IMR-90 (cell line): ENCODE data around the gene FAM78A. TPM values are rescaled to one million over a fixed set of nuclear protein-coding genes. Genes with fewer than 3 reads are reported as not detected.

ENCODE experiments used
- ATAC-seq: fragments of 200-7000 bp; cut with Tn5 transposase; 2 replicates; pipeline ENCODE4 v1.9.1; 2020; ENCODE audit warnings: low read depth, mild to moderate bottlenecking, moderate library complexity
- BruUV-seq: library from RNA; stranded (reverse); fragments of 400-500 nt; replicated peaks from 2 replicates; lab custom pipeline; 2021; lab: Mats Ljungman, UMichigan
- CTCF ChIA-PET: fragments of 300-600 bp; formaldehyde crosslinking; extraction: SDS; loops from one replicate; lab custom pipeline; 2021; ENCODE audit warnings: antibody characterized with exemption; lab: Yijun Ruan, JAX
- POLR2A ChIA-PET: fragments of 300-600 bp; sonication (Branson Sonifier 250); formaldehyde crosslinking; loops from one replicate; lab custom pipeline; 2022; ENCODE audit warnings: antibody characterized with exemption; ENCODE audit not compliant: unreplicated experiment; lab: Charles Lee
- DNase-seq: peaks from one replicate; pipeline ENCODE4 v3.0.0; 2013
- H2AFZ ChIP-seq: replicated peaks from 2 replicates; pipeline ENCODE3; 2013; ENCODE audit warnings: low read length, mild to moderate bottlenecking; ENCODE audit not compliant: poor library complexity
- H2AK5ac ChIP-seq: 2 replicates; pipeline ENCODE4 v1.6.1; 2013; ENCODE audit warnings: low read depth, low read length, inconsistent platforms
- H2AK9ac ChIP-seq: replicated peaks from 2 replicates; pipeline ENCODE3; 2013; ENCODE audit warnings: mild to moderate bottlenecking, low read depth, low read length, moderate library complexity; ENCODE audit not compliant: poor library complexity
- H2BK120ac ChIP-seq: 2 replicates; pipeline ENCODE4 v1.6.1; 2013; ENCODE audit warnings: low read depth, low read length, inconsistent platforms
- H2BK15ac ChIP-seq: 3 replicates; pipeline ENCODE4 v1.6.1; 2013; ENCODE audit warnings: low read depth, low read length, inconsistent platforms
- H2BK20ac ChIP-seq: 2 replicates; pipeline ENCODE4 v1.6.1; 2013; ENCODE audit warnings: low read depth, mild to moderate bottlenecking, inconsistent platforms, low read length, moderate library complexity
- H2BK5ac ChIP-seq: 2 replicates; pipeline ENCODE4 v1.6.1; 2013; ENCODE audit warnings: mild to moderate bottlenecking, low read depth, low read length, inconsistent platforms; ENCODE audit not compliant: poor library complexity, severe bottlenecking
- H3K14ac ChIP-seq: replicated peaks from 2 replicates; pipeline ENCODE4 v1.6.1; 2013; ENCODE audit warnings: low read depth, low read length, inconsistent platforms
- H3K18ac ChIP-seq: 2 replicates; pipeline ENCODE4 v1.6.1; 2013; ENCODE audit warnings: low read depth, low read length, control low read depth
- H3K23ac ChIP-seq: 2 replicates; pipeline ENCODE4 v1.6.1; 2013; ENCODE audit warnings: low read depth, low read length, inconsistent platforms
- H3K27ac ChIP-seq: 2 replicates; pipeline ENCODE4 v1.5.1; 2013; ENCODE audit warnings: mild to moderate bottlenecking, control low read depth, low read length; ENCODE audit not compliant: insufficient read depth
- H3K27me3 ChIP-seq: 2 replicates; pipeline ENCODE4 v1.6.1; 2013; ENCODE audit warnings: low read length; ENCODE audit not compliant: control insufficient read depth, insufficient read depth
- H3K36me3 ChIP-seq: 2 replicates; pipeline ENCODE4 v1.6.1; 2013; ENCODE audit warnings: low read length, mixed read lengths; ENCODE audit not compliant: control insufficient read depth, insufficient read depth
- H3K4ac ChIP-seq: 2 replicates; pipeline ENCODE4 v1.6.1; 2013; ENCODE audit warnings: low read depth, low read length, inconsistent platforms
- H3K4me1 ChIP-seq: 2 replicates; pipeline ENCODE4 v1.6.1; 2013; ENCODE audit warnings: low read length, mixed read lengths; ENCODE audit not compliant: control insufficient read depth, insufficient read depth
- H3K4me2 ChIP-seq: 2 replicates; pipeline ENCODE4 v1.6.1; 2013; ENCODE audit warnings: low read depth, mild to moderate bottlenecking, control low read depth, low read length, moderate library complexity
- H3K4me3 ChIP-seq: 2 replicates; pipeline ENCODE4 v1.5.1; 2013; ENCODE audit warnings: low read depth, mild to moderate bottlenecking, control low read depth, low read length, moderate library complexity; ENCODE audit not compliant: insufficient read depth
- H3K56ac ChIP-seq: 2 replicates; pipeline ENCODE4 v1.6.1; 2013; ENCODE audit warnings: low read length, inconsistent platforms; ENCODE audit not compliant: insufficient read depth; ENCODE audit errors: extremely low read depth
- H3K79me1 ChIP-seq, 2 experiments: 2 replicates each; pipeline ENCODE4 v1.6.1; 2013; ENCODE audit warnings: low read length in 2 of 2, inconsistent platforms in 1 of 2, low read depth in 1 of 2
- H3K9ac ChIP-seq: 2 replicates; pipeline ENCODE4 v1.6.1; 2013; ENCODE audit warnings: low read depth, low read length, control low read depth
- H3K9me1 ChIP-seq: 2 replicates; pipeline ENCODE4 v1.6.1; 2013; ENCODE audit warnings: low read length, inconsistent platforms; ENCODE audit not compliant: insufficient read depth
- H3K9me3 ChIP-seq: 2 replicates; pipeline ENCODE4 v1.6.1; 2013; ENCODE audit warnings: low read length; ENCODE audit not compliant: control insufficient read depth, insufficient read depth
- H4K20me1 ChIP-seq: 2 replicates; pipeline ENCODE4 v1.6.1; 2013; ENCODE audit warnings: low read length, inconsistent platforms; ENCODE audit not compliant: insufficient read depth
- H4K5ac ChIP-seq: 2 replicates; pipeline ENCODE4 v1.6.1; 2013; ENCODE audit warnings: mild to moderate bottlenecking, low read depth, low read length, control low read depth
- H4K8ac ChIP-seq, 2 experiments: 2 replicates each; pipeline ENCODE4 v1.6.1; 2013; ENCODE audit warnings: low read depth in 2 of 2, low read length in 2 of 2, control low read depth in 1 of 2, inconsistent platforms in 1 of 2
- H4K91ac ChIP-seq: 2 replicates; pipeline ENCODE4 v1.6.1; 2013; ENCODE audit warnings: low read depth, low read length, inconsistent platforms; ENCODE audit not compliant: insufficient read depth
- BHLHE40 ChIP-seq: fragments of 150-350 bp; IDR thresholded peaks from 2 replicates; pipeline ENCODE4 v1.6.1; 2016; ENCODE audit warnings: mild to moderate bottlenecking, low read depth, low read length
- CEBPB ChIP-seq: IDR thresholded peaks from 2 replicates; pipeline ENCODE4 v1.6.1; 2012; ENCODE audit warnings: low read depth, low read length, improper control_type of control experiment
- CHD1 ChIP-seq: IDR thresholded peaks from 2 replicates; pipeline ENCODE4 v1.6.1; 2012; ENCODE audit warnings: low read depth, low read length, improper control_type of control experiment
- FOS ChIP-seq: fragments of 150-350 bp; IDR thresholded peaks from 2 replicates; pipeline ENCODE4 v1.6.1; 2016; ENCODE audit warnings: low read depth, low read length
- RAD21 ChIP-seq: IDR thresholded peaks from 2 replicates; pipeline ENCODE4 v1.6.1; 2012; ENCODE audit warnings: low read length, improper control_type of control experiment
- WGBS, 2 experiments: methylation state at CpG; one replicate each; pipeline versions ENCODE4 v1.1.5 to v1.1.7; 2013; ENCODE audit warnings: missing lambda C conversion rate in 2 of 2; ENCODE audit not compliant: insufficient read length in 1 of 2; ENCODE audit errors: extremely low coverage in 2 of 2; 5-methylcytosine and 5-hydroxymethylcytosine counted together
- dilution Hi-C: fragments of 300-500 bp; cut with HindIII; formaldehyde crosslinking; loops from one replicate; pipeline ENCODE4 v1.14.3; 2018; ENCODE audit warnings: low sequenced_read_pairs; ENCODE audit not compliant: unreplicated experiment
- in situ Hi-C: fragments of 300-500 bp; cut with MboI; formaldehyde crosslinking; loops from 3 replicates; pipeline ENCODE4 v1.14.3; 2019; ENCODE audit warnings: low sequenced_read_pairs, inconsistent platforms, mixed read lengths
- intact Hi-C: fragments of 100-400 bp; cut with micrococcal nuclease; formaldehyde crosslinking; loops from 2 replicates; pipeline ENCODE4 v1.10.0; 2022
- polyA plus RNA-seq, 3 experiments: library from polyadenylated mRNA; depleted of rRNA; stranded (reverse); fragments of >200 nt; gene quantifications; 2 replicates each; pipeline ENCODE4 v1.2.3, GENCODE V29; 2012; ENCODE audit warnings: low replicate concordance in 1 of 3
- total RNA-seq: library from RNA; depleted of rRNA; stranded (reverse); fragments of >200 nt; gene quantifications from 2 replicates; pipeline ENCODE4 v1.2.3, GENCODE V29; 2012

FAM78A gene
- total and polyA plus RNA-seq, 2 of the 4 experiments (the other 2 are of a cell fraction), result 0.18 to 0.27 TPM

GRCh38 chr9:131304676-131305355 is 28.5 kb upstream of the FAM78A start:
- Histone ChIP-seq H3K4me2 (no peak overlapping the region; the same call in 1 of the 2 replicates), H2AK5ac (no peak overlapping the region), H3K4ac (no peak overlapping the region), H3K18ac (no peak overlapping the region), H3K27ac (no peak overlapping the region), H3K4me1 (peaks cover 2% of the 10 kb centered on the region; the same call in 1 of the 2 replicates), H3K9me3 (no peaks in the 10 kb centered on the region), H3K14ac (no peak overlapping the region), H2BK120ac (no peak overlapping the region), H2BK20ac (no peak overlapping the region), H4K8ac (no peak overlapping the region), H3K23ac (no peak overlapping the region), H3K79me1 (no peaks in the 10 kb centered on the region), H3K9ac (no peak overlapping the region), H2AFZ (peak overlapping the region; percentile 13), H2AK9ac (no peak overlapping the region), H3K36me3 (no peaks in the 10 kb centered on the region), H3K9me1 (no peaks in the 10 kb centered on the region), H2BK5ac (no peak overlapping the region), H3K27me3 (peaks cover 12% of the 10 kb centered on the region), H4K5ac (no peak overlapping the region), H4K91ac (no peak overlapping the region), H3K56ac (no peak overlapping the region), H2BK15ac (no peak overlapping the region), H4K20me1 (no peaks in the 10 kb centered on the region), H3K4me3 (no peak overlapping the region)
- ATAC-seq, result peak; percentile 73
- BruUV-seq, result no TSS peak
- intact Hi-C loops (no loop called here), dilution Hi-C loops (no loop called here), in situ Hi-C loops (no loop called here)
- CTCF ChIA-PET, result interaction anchor here (0.6 kb wide), 1 partner anchor 12 kb away, joined by 3 read pairs; no protein-coding TSS in a partner anchor
- peak; percentile 49 for DNase-seq
- no peak for TF ChIP-seq RAD21
- TF ChIP-seq FOS, result peak; percentile 34; the same call in 1 of the 2 replicates
- TF ChIP-seq BHLHE40, result peak; percentile 88
- no peak for TF ChIP-seq CHD1
- no peak for TF ChIP-seq CEBPB
- 52% methylated on average over 12 of the region's 19 CpGs; no CpG with 5 or more reads in 1 of the 2 experiments for WGBS, 2 experiments
- POLR2A ChIA-PET, result no interaction called here
